HG03460 (cell line): ENCODE results near the gene SLC45A1.

Source experiments
- ATAC-seq: cut with Tn5 transposase; IDR thresholded peaks from one replicate; pipeline ENCODE4 v1.9.1; 2021; ENCODE audit not compliant: unreplicated experiment

The SLC45A1 gene

GRCh38 chr1:8352471-8352845 is 34.5 kb downstream of the SLC45A1 start:
- no peak for ATAC-seq

- ATAC-seq, result no peak
Measured at GRCh38 chr1:8352886-8353785, 35.2 kb downstream of the SLC45A1 start.

GRCh38 chr1:8354038-8354437 is 36.1 kb downstream of the SLC45A1 start:
- no peak for ATAC-seq

GRCh38 chr1:8355439-8356255 is 37.7 kb downstream of the SLC45A1 start:
- no peak for ATAC-seq

GRCh38 chr1:8356256-8357209 is 38.6 kb downstream of the SLC45A1 start:
- no peak for ATAC-seq

GRCh38 chr1:8357329-8358101 is 39.6 kb downstream of the SLC45A1 start:
- no peak for ATAC-seq

- no peak for ATAC-seq
Measured at GRCh38 chr1:8358241-8358896, 40.5 kb downstream of the SLC45A1 start.

- no peak for ATAC-seq
Measured at GRCh38 chr1:8358897-8359616, 41.1 kb downstream of the SLC45A1 start.

- ATAC-seq, result no peak
Measured at GRCh38 chr1:8359617-8360481, 41.9 kb downstream of the SLC45A1 start.

- no peak for ATAC-seq
Measured at GRCh38 chr1:8360493-8361197, 42.7 kb downstream of the SLC45A1 start.

- no peak for ATAC-seq
Measured at GRCh38 chr1:8361198-8361849, 43.4 kb downstream of the SLC45A1 start.

GRCh38 chr1:8362701-8363101 is 44.8 kb downstream of the SLC45A1 start:
- ATAC-seq, result no peak

GRCh38 chr1:8363186-8363766 is 45.4 kb downstream of the SLC45A1 start:
- no peak for ATAC-seq

- no peak for ATAC-seq
Measured at GRCh38 chr1:8363767-8364301, 45.9 kb downstream of the SLC45A1 start.

- ATAC-seq, result no peak
Measured at GRCh38 chr1:8364528-8365442, 46.9 kb downstream of the SLC45A1 start.
